Karpas-422 (cell line): ENCODE results near the gene LDLRAD2. TPM values are rescaled to one million over a fixed set of nuclear protein-coding genes. Genes with fewer than 3 reads are reported as not detected.
"Not testable (repeated sequence)": the region's sequence is repeated elsewhere in the genome, so short reads cannot be mapped to it uniquely, and the experiment has no call there.

ENCODE experiments used
- DNase-seq: peaks from one replicate; pipeline ENCODE4 v3.0.0-alpha.2; 2015
- H2AFZ ChIP-seq: fragments of 200-600 bp; sonication (generic); 2 replicates; pipeline ENCODE4 v1.6.1; 2014; ENCODE audit warnings: antibody characterized with exemption, low read length, mixed read lengths
- H3K27ac ChIP-seq: fragments of 200-600 bp; sonication (generic); 2 replicates; pipeline ENCODE4 v1.5.1; 2014; ENCODE audit warnings: mild to moderate bottlenecking, low read length, moderate library complexity
- H3K27me3 ChIP-seq: fragments of 200-600 bp; sonication (generic); 2 replicates; pipeline ENCODE4 v1.6.1; 2014; ENCODE audit warnings: low read length, mixed read lengths
- H3K36me3 ChIP-seq: fragments of 200-600 bp; sonication (generic); 2 replicates; pipeline ENCODE4 v1.6.1; 2014; ENCODE audit warnings: low read length, mixed read lengths; ENCODE audit not compliant: insufficient read depth
- H3K4me1 ChIP-seq: fragments of 200-600 bp; sonication (generic); 2 replicates; pipeline ENCODE4 v1.6.1; 2014; ENCODE audit warnings: mild to moderate bottlenecking, low read length, mixed read lengths
- H3K4me2 ChIP-seq: fragments of 200-600 bp; sonication (generic); 2 replicates; pipeline ENCODE4 v1.6.1; 2014; ENCODE audit warnings: low read length, low read depth, mild to moderate bottlenecking; ENCODE audit not compliant: poor library complexity, severe bottlenecking
- H3K4me3 ChIP-seq: fragments of 200-600 bp; sonication (generic); 2 replicates; pipeline ENCODE4 v1.5.1; 2014; ENCODE audit warnings: mild to moderate bottlenecking, antibody characterized with exemption, low read length, mixed read lengths
- H3K79me2 ChIP-seq: fragments of 200-600 bp; sonication (generic); 2 replicates; pipeline ENCODE4 v1.6.1; 2014; ENCODE audit warnings: mild to moderate bottlenecking, low read length, mixed read lengths
- H3K9ac ChIP-seq: fragments of 200-600 bp; sonication (generic); 2 replicates; pipeline ENCODE4 v1.6.0; 2014; ENCODE audit warnings: low read length
- H3K9me2 ChIP-seq: fragments of 200-600 bp; sonication (generic), shearing (Covaris generic); replicated peaks from 2 replicates; pipeline ENCODE4 v1.6.0; 2014; ENCODE audit warnings: mild to moderate bottlenecking, low read length, moderate library complexity; ENCODE audit not compliant: insufficient read depth
- H3K9me3 ChIP-seq: fragments of 300-700, 200-600 bp; sonication (generic); 2 replicates; pipeline ENCODE4 v1.6.1; 2014; ENCODE audit warnings: low read length, mixed read lengths
- H4K20me1 ChIP-seq: fragments of 200-600 bp; sonication (generic); 2 replicates; pipeline ENCODE4 v1.6.1; 2014; ENCODE audit warnings: mild to moderate bottlenecking, antibody characterized with exemption, low read length, low read depth; ENCODE audit not compliant: insufficient read depth
- total RNA-seq: library from RNA; depleted of rRNA; stranded (reverse); fragments of >200 nt; shearing (Covaris generic); gene quantifications from 2 replicates; pipeline ENCODE4 v1.2.3, GENCODE V29; 2014; ENCODE audit warnings: low replicate concordance

Gene LDLRAD2
- total RNA-seq, 1 experiment from 2014 or later, result not detected

DNA sequence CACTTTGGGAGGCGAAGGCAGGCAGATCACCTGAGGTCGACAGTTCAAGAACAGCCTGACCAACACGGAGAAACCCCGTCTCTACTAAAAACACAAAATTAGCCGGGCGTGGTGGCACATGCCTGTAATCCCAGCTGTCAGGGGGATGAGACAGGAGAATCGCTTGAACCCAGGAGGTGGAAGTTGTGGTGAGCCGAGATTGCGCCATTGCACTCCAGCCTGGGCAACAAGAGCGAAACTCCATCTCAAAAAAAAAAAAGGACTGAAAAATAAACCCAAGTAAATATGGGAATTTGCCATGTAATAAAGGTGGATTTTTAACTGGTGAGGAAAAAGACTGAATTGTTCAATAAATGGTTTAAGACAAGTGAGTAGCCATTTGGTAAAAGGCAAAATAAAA is 40.4 kb upstream of the LDLRAD2 start:
- H2AFZ ChIP-seq, H3K36me3 ChIP-seq, H3K9me3 ChIP-seq, H3K9me2 ChIP-seq, H3K9ac ChIP-seq, H3K4me3 ChIP-seq, H4K20me1 ChIP-seq, H3K27ac ChIP-seq, DNase-seq, H3K4me1 ChIP-seq, H3K27me3 ChIP-seq, H3K4me2 ChIP-seq: not testable (repeated sequence)
- peaks cover 97% of the 10 kb centered on the region for H3K79me2 ChIP-seq

DNA sequence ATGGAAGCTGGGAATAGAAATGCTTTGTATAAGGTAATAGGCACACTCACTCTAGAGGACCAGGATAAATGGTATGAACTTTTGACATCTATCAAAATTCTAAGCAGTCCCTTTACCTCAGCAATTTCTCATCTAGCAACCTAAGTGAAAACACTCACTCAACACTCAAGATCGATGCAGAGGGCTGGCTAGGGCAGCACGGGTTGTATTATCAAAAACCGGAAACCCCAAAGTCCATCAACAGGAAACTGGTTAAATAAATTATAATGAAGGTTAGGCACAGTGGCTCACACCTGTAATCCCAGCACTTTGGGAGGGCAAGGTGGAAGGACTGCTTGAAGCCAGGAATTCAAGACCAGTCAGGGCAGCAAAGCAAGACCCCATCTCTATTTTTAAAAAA is 38.5 kb upstream of the LDLRAD2 start:
- Histone ChIP-seq H3K9ac (no peak overlapping the region), H4K20me1 (0 out of 2 replicates have a peak, but pooled peaks cover 4% of the 10 kb centered on the region), H3K9me3 (no peaks in the 10 kb centered on the region), H3K79me2 (peaks cover 96% of the 10 kb centered on the region), H3K9me2 (no peaks in the 10 kb centered on the region), H3K4me1 (0 out of 2 replicates have a peak, but pooled peaks cover 5% of the 10 kb centered on the region), H3K27ac (no peak overlapping the region), H3K4me2 (no peak overlapping the region), H3K27me3 (no peaks in the 10 kb centered on the region), H2AFZ (no peak overlapping the region), H3K36me3 (no peaks in the 10 kb centered on the region), H3K4me3 (no peak overlapping the region)
- no peak for DNase-seq

DNA sequence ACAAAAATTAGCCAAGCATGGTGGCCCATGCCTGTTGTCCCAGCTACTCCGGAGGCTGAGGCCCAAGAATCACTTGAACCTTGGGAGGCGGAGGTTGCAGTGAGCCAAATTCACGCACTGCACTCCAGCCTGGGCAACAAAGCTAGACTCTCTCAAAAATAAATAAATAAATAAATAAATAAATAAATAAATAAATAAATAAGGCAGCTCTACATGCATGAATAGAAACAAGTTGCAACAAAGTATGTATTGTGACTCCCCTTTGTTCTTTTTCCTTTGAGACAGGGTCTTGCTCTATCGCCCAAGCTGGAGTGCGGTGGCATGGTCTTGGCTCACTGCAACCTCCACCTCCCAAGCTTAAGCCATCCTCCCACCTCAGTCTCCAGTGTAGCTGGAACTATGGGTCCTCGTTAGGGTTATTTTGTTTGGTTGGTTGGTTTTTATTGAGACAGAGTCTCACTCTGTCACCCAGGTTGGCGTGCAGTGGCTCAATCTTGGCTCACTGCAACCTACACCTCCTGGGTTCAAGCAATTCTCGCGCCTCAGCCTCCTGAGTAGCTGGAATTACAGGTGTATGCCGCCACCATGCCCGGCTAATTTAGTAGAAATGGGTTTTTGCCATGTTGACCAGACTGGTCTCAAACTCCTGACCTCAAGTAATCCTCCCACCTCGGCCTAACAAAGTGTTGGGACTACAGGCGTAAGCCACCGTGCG is 37.1 kb upstream of the LDLRAD2 start:
- H3K27ac ChIP-seq, result no peak overlapping the region
- peaks cover 5% of the 10 kb centered on the region for H3K4me1 ChIP-seq
- H3K9me3 ChIP-seq, result no peaks in the 10 kb centered on the region
- H3K79me2 ChIP-seq, result peaks cover 96% of the 10 kb centered on the region
- no peaks in the 10 kb centered on the region for H3K9me2 ChIP-seq
- no peaks in the 10 kb centered on the region for H3K36me3 ChIP-seq
- H3K4me3 ChIP-seq, result no peak overlapping the region
- H3K27me3 ChIP-seq, result no peaks in the 10 kb centered on the region
- H3K4me2 ChIP-seq, result no peak overlapping the region
- no peak overlapping the region for H3K9ac ChIP-seq
- H2AFZ ChIP-seq, result no peak overlapping the region
- 0 out of 2 replicates have a peak, but pooled peaks cover 7% of the 10 kb centered on the region for H4K20me1 ChIP-seq
- no peak for DNase-seq

DNA sequence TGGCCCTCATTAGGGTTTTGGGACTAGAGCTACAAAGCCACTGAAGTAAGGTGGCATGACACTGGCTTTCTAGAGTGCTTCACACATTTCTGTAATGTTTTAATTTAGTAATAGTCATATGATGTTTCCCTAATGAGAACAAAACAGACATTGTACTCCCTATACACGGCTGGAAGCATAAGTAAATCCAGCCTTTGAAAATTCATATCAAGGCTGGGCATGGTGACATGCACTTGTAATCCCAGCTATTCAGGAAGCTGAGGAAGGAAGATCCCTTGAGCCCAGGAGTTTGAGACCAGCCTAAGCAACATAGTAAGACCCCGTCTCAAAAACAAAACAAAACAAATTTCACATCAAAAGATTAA is 36.5 kb upstream of the LDLRAD2 start:
- Histone ChIP-seq H3K9ac (no peak overlapping the region), H3K4me3 (no peak overlapping the region), H4K20me1 (0 out of 2 replicates have a peak, but pooled peaks cover 8% of the 10 kb centered on the region), H3K4me2 (no peak overlapping the region), H2AFZ (no peak overlapping the region), H3K36me3 (no peaks in the 10 kb centered on the region), H3K27me3 (no peaks in the 10 kb centered on the region), H3K9me3 (no peaks in the 10 kb centered on the region), H3K9me2 (no peaks in the 10 kb centered on the region), H3K27ac (no peak overlapping the region), H3K79me2 (peaks cover 96% of the 10 kb centered on the region), H3K4me1 (peaks cover 10% of the 10 kb centered on the region)
- no peak for DNase-seq

DNA sequence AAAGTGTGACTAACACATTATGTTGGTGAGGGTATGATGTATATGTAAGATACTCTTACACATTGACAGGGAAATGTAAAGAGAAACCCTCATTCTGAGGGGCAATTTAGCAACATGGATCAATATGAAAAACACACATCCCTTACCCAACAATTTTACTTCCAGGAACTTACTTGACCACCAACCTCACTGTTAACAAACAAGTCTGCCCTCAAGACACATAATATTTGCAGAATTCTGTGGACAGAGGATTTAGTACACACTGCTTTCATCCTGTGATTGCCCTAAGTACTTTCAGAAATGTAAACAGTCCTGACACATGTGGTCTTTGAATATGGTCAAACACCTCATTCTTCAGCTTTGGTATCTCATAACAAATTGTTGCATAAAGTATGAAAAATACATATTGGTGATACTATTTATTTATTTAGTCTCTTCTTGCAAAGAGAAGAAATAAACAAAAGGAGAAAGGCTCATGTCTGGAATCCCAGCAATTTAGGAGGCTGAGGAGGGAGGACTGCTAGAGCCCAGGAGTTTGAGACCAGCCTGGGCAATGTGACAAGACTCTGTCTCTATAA is 36.0 kb upstream of the LDLRAD2 start:
- Histone ChIP-seq H3K27ac (no peak overlapping the region), H3K4me1 (peaks cover 11% of the 10 kb centered on the region)

DNA sequence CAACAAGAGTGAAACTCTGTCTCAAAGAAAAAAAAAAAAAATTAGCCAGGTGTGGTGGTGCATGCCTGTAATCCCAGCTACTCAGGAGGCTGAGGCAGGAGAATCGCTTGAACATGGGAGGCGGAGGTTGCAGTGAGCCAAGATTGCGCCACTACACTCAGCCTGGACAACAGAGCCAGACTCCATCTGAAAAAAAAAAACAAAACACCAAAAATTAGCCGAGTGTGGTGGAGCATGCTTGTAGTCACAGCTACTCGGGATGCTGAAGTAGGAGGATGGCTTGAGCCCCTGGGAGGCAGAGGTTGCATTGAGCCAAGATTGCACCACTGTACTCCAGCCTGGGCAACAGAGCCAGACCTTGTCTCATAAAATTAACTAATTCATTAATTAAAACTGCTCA is 35.1 kb upstream of the LDLRAD2 start:
- Histone ChIP-seq H3K4me1 (peaks cover 16% of the 10 kb centered on the region), H4K20me1 (peaks cover 15% of the 10 kb centered on the region; the same call in 1 of the 2 replicates), H3K79me2 (peaks cover 97% of the 10 kb centered on the region)
- H3K9ac ChIP-seq, H3K4me3 ChIP-seq, H3K4me2 ChIP-seq, H3K36me3 ChIP-seq, H2AFZ ChIP-seq, H3K27me3 ChIP-seq, H3K9me2 ChIP-seq, DNase-seq, H3K9me3 ChIP-seq, H3K27ac ChIP-seq: not testable (repeated sequence)

More for the DNA sequence above, 36.0 kb upstream of the LDLRAD2 start:
- Histone ChIP-seq H2AFZ (no peak overlapping the region), H3K4me2 (no peak overlapping the region), H3K4me3 (no peak overlapping the region), H4K20me1 (0 out of 2 replicates have a peak, but pooled peaks cover 8% of the 10 kb centered on the region), H3K27me3 (no peaks in the 10 kb centered on the region), H3K9me3 (no peaks in the 10 kb centered on the region), H3K9ac (no peak overlapping the region), H3K9me2 (no peaks in the 10 kb centered on the region), H3K36me3 (no peaks in the 10 kb centered on the region), H3K79me2 (peaks cover 95% of the 10 kb centered on the region)
- no peak for DNase-seq

DNA sequence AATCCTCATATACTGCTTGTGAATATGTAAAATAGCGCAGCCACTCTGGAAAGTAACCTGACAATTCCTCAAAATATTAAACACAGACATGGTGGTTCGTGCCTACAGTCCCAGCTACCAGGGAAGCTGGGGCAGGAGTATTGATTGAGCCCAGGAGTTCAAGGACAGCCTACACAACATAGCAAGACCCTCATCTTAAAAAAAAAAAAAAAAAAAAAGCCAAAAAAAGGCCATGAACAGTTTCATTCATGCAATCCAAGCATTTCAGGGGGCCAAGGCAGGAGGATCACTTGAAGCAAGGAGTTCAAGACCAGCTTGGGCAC is 33.7 kb upstream of the LDLRAD2 start:
- peaks cover 16% of the 10 kb centered on the region for H3K4me1 ChIP-seq

DNA sequence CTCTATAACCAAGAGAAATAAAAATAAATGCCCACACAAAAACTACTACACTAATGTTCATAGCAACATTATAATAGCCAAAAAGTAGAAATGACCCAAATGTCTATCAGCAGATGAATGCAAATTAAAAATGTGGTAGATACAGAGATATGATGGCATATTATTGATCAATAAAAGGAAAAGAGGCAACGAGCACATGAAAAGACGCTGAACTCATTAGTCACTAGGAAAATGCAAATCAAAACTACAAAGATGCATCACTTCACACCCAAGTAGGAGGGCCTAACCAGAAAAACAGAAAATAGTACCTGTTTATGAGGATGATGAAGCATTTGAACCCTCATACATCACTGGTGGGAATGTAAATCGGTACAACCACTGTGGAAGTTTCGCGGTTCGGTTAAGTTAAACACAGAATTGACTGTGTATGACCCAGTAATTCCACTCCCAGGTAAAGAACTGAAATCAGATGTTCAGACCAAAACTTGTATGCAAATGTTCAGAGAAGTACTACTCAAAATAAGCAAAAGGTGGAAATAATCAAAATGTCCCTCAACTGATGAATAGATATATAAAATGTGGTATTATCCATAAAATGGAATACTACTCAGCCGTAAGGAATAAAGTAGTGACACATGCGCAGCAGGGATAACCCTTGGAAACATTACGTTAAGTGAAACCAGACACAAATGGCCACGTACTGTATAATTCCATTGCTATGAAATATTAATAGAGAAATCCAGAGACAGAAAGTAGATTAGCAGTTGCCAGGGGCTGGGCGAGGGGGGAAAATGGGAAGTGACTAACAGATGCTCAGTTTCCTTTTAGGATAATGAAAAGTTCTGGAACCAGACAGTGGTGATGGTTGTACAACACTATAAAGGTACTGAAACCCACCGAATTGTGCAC is 32.2 kb upstream of the LDLRAD2 start:
- Histone ChIP-seq H4K20me1 (peaks cover 16% of the 10 kb centered on the region; the same call in 1 of the 2 replicates), H3K27me3 (no peaks in the 10 kb centered on the region), H3K9me2 (no peaks in the 10 kb centered on the region), H3K4me2 (peak overlapping the region; percentile 39), H3K27ac (no peak overlapping the region), H3K4me3 (peak overlapping the region; percentile 26; the same call in 1 of the 2 replicates), H3K79me2 (peaks cover 78% of the 10 kb centered on the region), H3K4me1 (peaks cover 20% of the 10 kb centered on the region), H3K36me3 (no peaks in the 10 kb centered on the region), H3K9me3 (no peaks in the 10 kb centered on the region), H2AFZ (no peak overlapping the region), H3K9ac (no peak overlapping the region)
- DNase-seq, result no peak

More for the DNA sequence above, 33.7 kb upstream of the LDLRAD2 start:
- no peak overlapping the region for H2AFZ ChIP-seq
- no peak overlapping the region for H3K4me3 ChIP-seq
- no peaks in the 10 kb centered on the region for H3K9me2 ChIP-seq
- peaks cover 91% of the 10 kb centered on the region for H3K79me2 ChIP-seq
- H3K36me3 ChIP-seq, result no peaks in the 10 kb centered on the region
- no peak overlapping the region for H3K9ac ChIP-seq
- no peaks in the 10 kb centered on the region for H3K9me3 ChIP-seq
- no peak overlapping the region for H3K4me2 ChIP-seq
- DNase-seq, result no peak
- H3K27ac ChIP-seq, result no peak overlapping the region
- peaks cover 16% of the 10 kb centered on the region; the same call in 1 of the 2 replicates for H4K20me1 ChIP-seq
- no peaks in the 10 kb centered on the region for H3K27me3 ChIP-seq
